Mucosa of descending colon (tissue), 3 donors: ENCODE measurements around the gene XPR1. TPM values are rescaled to one million over a fixed set of nuclear protein-coding genes. Genes with fewer than 3 reads are reported as not detected.

Source experiments
- ATAC-seq: fragments of 200-7000 bp; cut with Tn5 transposase; one replicate; pipeline ENCODE4 v1.9.1; 2020; ENCODE audit warnings: mild to moderate bottlenecking, moderate library complexity
- DNase-seq, 3 donors: peaks; one replicate each; pipeline ENCODE4 v3.0.0-alpha.2; 2020
- H3K36me3 ChIP-seq: fragments of 200-600 bp; one replicate; pipeline ENCODE4 v1.8.0; 2021; ENCODE audit warnings: low read depth, mild to moderate bottlenecking
- H3K4me1 ChIP-seq: fragments of 200-600 bp; one replicate; pipeline ENCODE4 v1.8.0; 2021; ENCODE audit warnings: low read depth, mild to moderate bottlenecking
- H3K4me3 ChIP-seq: fragments of 200-600 bp; one replicate; pipeline ENCODE4 v1.8.0; 2021; ENCODE audit warnings: mild to moderate bottlenecking
- H3K9me3 ChIP-seq: fragments of 200-600 bp; one replicate; pipeline ENCODE4 v1.8.0; 2021; ENCODE audit warnings: mild to moderate bottlenecking
- intact Hi-C, 2 donors: fragments of 100-400 bp; cut with DNase I in 1 of 2; cut with micrococcal nuclease in 1 of 2; formaldehyde crosslinking; loops; one replicate each; pipeline versions ENCODE4 v1.11.0 to v1.11.1; 2022; cut with DNase I, micrococcal nuclease
- total RNA-seq, 3 donors: library from RNA; stranded (reverse); fragmentation: NEBNext Ultra II Directional in 2 of 3; extraction: Animal tissue kit (Norgen Biotek cat#: 25700) in 2 of 3; gene quantifications; one replicate each; pipeline versions ENCODE4 v1.2.1 to v1.2.4, GENCODE V29; 2021 to 2023
- TF ChIP-seq, protein P1 (sequence below): fragments of 200-600 bp; IDR thresholded peaks from one replicate; pipeline ENCODE4 v1.8.0; 2022; ENCODE audit warnings: antibody characterized with exemption, mild to moderate bottlenecking
- donor health status: DM: no; HTN: no; CAD: no; lungs with moderate emphysema.
- donor health status: DM: no; HTN: no; CAD: no.
- donor health status: DM: no; HTN: yes; CAD: no.

XPR1 gene
- total RNA-seq, 3 donors from 2014 or later = 31.6 to 64.9 (median 34.6) TPM

DNA sequence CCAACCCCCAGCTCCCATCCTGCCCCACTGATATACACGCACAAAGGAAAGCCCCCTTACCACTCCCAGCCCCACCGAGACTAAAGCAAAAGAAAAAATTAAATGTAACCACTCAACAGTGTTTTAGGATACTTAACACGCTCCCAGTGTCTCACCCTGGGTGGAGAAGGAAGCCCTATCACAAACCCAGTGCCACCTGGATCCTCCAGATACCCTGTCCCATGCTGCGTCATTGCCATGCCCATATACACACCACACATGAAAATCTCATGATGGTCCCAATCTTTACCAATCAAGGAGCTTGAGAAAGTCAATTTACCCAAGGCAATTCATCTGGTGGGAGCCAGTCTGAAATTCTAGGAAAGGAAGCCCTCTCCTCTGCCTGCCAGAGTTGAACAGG, 292.1 kb downstream of the XPR1 start:
- Histone ChIP-seq H3K4me1 (peaks cover 7% of the 10 kb centered on the region), H3K4me3 (no peak overlapping the region), H3K9me3 (no peaks in the 10 kb centered on the region), H3K36me3 (no peaks in the 10 kb centered on the region)
- DNase-seq (no peak), ATAC-seq (no peak)
- intact Hi-C loops = no loop called here
- TF ChIP-seq, protein P1, sequence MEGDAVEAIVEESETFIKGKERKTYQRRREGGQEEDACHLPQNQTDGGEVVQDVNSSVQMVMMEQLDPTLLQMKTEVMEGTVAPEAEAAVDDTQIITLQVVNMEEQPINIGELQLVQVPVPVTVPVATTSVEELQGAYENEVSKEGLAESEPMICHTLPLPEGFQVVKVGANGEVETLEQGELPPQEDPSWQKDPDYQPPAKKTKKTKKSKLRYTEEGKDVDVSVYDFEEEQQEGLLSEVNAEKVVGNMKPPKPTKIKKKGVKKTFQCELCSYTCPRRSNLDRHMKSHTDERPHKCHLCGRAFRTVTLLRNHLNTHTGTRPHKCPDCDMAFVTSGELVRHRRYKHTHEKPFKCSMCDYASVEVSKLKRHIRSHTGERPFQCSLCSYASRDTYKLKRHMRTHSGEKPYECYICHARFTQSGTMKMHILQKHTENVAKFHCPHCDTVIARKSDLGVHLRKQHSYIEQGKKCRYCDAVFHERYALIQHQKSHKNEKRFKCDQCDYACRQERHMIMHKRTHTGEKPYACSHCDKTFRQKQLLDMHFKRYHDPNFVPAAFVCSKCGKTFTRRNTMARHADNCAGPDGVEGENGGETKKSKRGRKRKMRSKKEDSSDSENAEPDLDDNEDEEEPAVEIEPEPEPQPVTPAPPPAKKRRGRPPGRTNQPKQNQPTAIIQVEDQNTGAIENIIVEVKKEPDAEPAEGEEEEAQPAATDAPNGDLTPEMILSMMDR = no peak

DNA sequence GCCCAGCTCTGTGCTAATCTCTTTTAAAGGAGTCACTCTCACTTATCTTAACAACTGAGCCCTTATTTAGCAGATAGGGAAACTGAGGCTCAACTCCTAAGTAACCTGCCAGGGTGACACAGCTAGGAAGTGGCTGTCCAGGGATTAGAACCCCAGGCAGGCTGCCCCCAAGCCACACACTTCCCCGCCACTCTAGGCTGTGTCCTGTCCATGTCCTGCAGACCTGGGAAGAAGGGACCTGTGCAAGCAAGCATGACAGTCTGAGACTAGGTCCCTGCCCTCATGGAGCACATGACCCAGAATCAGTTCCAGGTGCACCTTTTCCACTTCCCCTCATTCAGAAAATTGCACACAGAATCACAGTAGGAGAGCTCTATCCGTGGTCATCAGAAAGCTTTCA, 293.1 kb downstream of the XPR1 start:
- TF ChIP-seq, protein P1 = no peak
- Histone ChIP-seq H3K4me3 (no peak overlapping the region), H3K4me1 (peaks cover 7% of the 10 kb centered on the region), H3K9me3 (no peaks in the 10 kb centered on the region), H3K36me3 (no peaks in the 10 kb centered on the region)
- no peak for DNase-seq
- no peak for ATAC-seq
- intact Hi-C loops = no loop called here

DNA sequence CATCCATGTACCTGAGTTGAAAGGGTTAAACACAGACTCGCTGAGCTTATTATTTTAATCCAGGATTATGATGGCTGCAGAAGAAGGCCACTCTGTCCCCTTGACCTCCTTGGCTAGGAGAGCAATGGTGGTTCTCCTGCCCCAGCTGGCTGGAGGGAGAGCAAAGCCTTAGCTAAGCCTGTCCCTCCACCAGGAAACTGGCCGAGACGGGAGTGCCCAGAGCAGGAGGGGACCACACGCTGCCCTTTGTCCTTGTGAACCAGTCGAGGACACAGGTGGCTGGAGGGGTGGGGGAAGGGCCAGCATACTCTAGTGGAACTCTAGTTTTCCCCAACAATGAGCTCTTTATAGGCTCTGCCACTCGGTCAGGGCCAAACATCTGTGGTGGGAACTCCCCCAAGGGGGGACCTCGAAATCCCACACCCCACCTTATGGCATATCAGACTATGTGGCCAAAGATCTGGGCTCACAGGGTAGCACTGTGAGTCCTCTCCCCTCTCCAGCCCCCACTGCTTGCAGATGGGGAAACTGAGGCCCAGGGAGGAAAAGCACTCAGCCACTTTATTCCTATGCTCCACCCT, 293.7 kb downstream of the XPR1 start:
- TF ChIP-seq, protein P1 = no peak
- H3K9me3 ChIP-seq = no peaks in the 10 kb centered on the region
- peaks cover 7% of the 10 kb centered on the region for H3K4me1 ChIP-seq
- ATAC-seq (peak; percentile 61), DNase-seq (peak in 2 of 3 donors; percentile 21 to 44)
- no peak overlapping the region for H3K4me3 ChIP-seq
- intact Hi-C loops = no loop called here
- H3K36me3 ChIP-seq = no peaks in the 10 kb centered on the region

DNA sequence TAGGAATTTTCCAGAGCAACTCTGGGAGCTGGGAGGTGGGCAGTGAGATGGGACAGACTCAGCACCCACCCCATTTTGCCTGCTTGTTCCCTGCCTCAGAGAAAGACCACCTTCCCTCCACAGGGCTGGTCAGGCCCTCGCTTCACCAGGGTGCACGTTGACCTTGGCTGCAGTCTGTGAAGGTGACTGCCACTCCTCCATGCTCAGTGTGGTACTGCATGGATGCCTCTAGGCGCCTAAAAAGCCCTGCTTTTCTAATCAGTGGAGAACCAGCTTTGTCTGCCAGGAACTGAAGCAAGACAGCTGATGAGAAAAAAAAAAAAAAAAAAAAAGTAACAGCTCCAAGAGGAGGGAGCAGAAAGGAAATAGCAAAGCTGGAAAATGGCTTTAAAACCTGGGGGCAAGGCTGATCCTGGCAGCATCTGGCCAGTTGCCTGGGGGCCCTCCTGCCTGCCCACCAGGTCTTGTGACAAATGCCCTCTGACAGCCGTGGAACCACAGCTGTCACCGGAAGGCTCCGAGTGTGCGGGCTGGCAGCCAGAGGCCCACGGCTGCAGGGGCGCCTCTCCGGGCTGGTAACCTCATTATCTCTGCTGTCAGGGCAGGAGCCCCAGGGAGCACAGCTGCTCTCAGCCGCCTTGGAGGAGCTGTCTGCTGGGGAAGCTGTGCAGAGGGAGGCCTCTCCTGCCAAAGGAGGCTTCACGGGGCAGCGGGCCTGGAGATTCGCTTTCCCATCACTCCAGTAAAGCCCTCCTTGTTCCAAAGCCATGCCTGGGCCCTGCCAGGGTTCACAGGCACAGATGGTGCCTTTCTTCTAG, 294.6 kb downstream of the XPR1 start:
- ATAC-seq = peak; percentile 12
- Histone ChIP-seq H3K9me3 (no peaks in the 10 kb centered on the region), H3K4me3 (no peak overlapping the region), H3K36me3 (no peaks in the 10 kb centered on the region), H3K4me1 (peaks cover 7% of the 10 kb centered on the region)
- TF ChIP-seq, protein P1 = no peak
- intact Hi-C loops = no loop called here
- peak in 2 of 3 donors; percentile 6 to 36 for DNase-seq

DNA sequence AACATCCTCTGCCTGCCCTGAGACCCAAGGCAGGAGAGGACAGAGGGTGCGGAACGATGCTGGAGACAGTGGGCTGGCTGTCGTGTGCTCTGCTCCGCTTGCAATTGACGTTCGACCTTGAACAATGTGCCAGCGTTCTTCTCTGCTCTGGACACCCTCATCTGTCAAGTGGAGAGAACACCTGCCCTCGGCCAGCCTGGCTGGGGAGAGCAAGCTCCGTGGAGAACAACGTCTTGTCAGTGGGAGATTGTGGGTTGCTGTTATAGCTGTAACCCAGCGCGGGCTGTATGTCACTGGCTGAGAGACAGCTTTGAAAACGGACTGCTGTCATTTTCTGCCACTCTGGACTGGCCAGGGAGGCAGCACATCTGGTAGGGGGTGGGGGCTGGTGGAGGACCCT, 295.5 kb downstream of the XPR1 start:
- Histone ChIP-seq H3K4me3 (no peak overlapping the region), H3K9me3 (no peaks in the 10 kb centered on the region), H3K4me1 (peaks cover 7% of the 10 kb centered on the region), H3K36me3 (no peaks in the 10 kb centered on the region)
- no peak for DNase-seq
- intact Hi-C loops = no loop called here
- ATAC-seq = no peak
- TF ChIP-seq, protein P1 = no peak
